ENCODE measurements around the gene C8B.

DNA sequence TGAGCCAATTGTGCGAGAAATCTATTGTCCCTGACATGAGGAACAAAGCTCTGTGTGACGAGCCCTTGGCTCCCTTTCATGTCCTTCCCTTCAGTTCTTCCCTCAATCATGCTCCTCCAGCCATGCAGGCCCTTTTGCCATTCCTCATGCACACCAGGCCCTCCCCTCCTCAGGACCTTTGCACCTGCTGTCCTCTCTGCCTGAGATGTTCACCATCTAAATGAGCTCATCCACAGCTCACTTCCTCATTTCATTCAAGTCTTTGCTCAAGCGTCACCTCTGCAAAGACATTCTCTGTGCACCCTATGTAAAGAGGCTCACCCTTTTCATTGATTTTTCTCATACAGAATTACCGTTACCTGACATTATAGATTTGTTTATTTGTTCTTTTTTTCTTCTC lies 43.7 kb downstream of the C8B start:
- TF ChIP-seq, protein P1, sequence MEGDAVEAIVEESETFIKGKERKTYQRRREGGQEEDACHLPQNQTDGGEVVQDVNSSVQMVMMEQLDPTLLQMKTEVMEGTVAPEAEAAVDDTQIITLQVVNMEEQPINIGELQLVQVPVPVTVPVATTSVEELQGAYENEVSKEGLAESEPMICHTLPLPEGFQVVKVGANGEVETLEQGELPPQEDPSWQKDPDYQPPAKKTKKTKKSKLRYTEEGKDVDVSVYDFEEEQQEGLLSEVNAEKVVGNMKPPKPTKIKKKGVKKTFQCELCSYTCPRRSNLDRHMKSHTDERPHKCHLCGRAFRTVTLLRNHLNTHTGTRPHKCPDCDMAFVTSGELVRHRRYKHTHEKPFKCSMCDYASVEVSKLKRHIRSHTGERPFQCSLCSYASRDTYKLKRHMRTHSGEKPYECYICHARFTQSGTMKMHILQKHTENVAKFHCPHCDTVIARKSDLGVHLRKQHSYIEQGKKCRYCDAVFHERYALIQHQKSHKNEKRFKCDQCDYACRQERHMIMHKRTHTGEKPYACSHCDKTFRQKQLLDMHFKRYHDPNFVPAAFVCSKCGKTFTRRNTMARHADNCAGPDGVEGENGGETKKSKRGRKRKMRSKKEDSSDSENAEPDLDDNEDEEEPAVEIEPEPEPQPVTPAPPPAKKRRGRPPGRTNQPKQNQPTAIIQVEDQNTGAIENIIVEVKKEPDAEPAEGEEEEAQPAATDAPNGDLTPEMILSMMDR (conservative IDR thresholded peaks at IDR 0.05) = no peak
- no peak for TF ChIP-seq EZH2 (IDR thresholded peaks at IDR 0.05; ENCODE audit: low read depth)

All from PC-9 (cell line).